ENCODE results near the gene MED28.
A peak's percentile ranks its signal among the peaks of the same experiment; 100 is the strongest.
"Not testable (repeated sequence)": the region's sequence is repeated elsewhere in the genome, so short reads cannot be mapped to it uniquely, and the experiment has no call there.

The MED28 gene

GRCh38 chr4:17614416-17615299 is at the start of gene MED28:
Gene MED28, plus strand, starts transcription at chr4:17614641. Its CDS starts 14 bp downstream, at chr4:17614655.
- DNase-seq = peak; percentile 82

GRCh38 chr4:17565846-17566245 is 48.6 kb upstream of the MED28 start:
- DNase-seq = no peak

GRCh38 chr4:17567271-17567670 is 47.2 kb upstream of the MED28 start:
- DNase-seq = no peak

GRCh38 chr4:17574206-17574605 is 40.2 kb upstream of the MED28 start:
- no peak for DNase-seq

- DNase-seq = not testable (repeated sequence)
These were observed 39.3 kb upstream of the MED28 start for GRCh38 chr4:17575177-17575576.

- DNase-seq = peak; percentile 73
These were observed 37.3 kb upstream of the MED28 start, which contains the start of gene LAP3 for GRCh38 chr4:17576932-17577664. Gene LAP3, plus strand, starts transcription at chr4:17577198. Its CDS starts 268 bp downstream, at chr4:17577466.

- no peak for DNase-seq
These were observed 36.6 kb upstream of the MED28 start for GRCh38 chr4:17577665-17578481.

- DNase-seq = no peak
These were observed 36.0 kb upstream of the MED28 start for GRCh38 chr4:17578482-17578891.

- no peak for DNase-seq
These were observed 33.5 kb upstream of the MED28 start for GRCh38 chr4:17580969-17581368.

- no peak for DNase-seq
These were observed 31.2 kb upstream of the MED28 start for GRCh38 chr4:17583276-17583675.

GRCh38 chr4:17583941-17584340 is 30.5 kb upstream of the MED28 start:
- DNase-seq = no peak

- DNase-seq = no peak
These were observed 29.8 kb upstream of the MED28 start for GRCh38 chr4:17584521-17585213.

GRCh38 chr4:17587094-17587822 is 27.2 kb upstream of the MED28 start:
- DNase-seq = no peak

GRCh38 chr4:17589355-17589754 is 25.1 kb upstream of the MED28 start:
- no peak for DNase-seq

- no peak for DNase-seq
These were observed 18.9 kb upstream of the MED28 start for GRCh38 chr4:17595471-17596005.

GRCh38 chr4:17597517-17597916 is 16.9 kb upstream of the MED28 start:
- DNase-seq = no peak

GRCh38 chr4:17599826-17600225 is 14.6 kb upstream of the MED28 start:
- DNase-seq = no peak

- no peak for DNase-seq
These were observed 9.2 kb upstream of the MED28 start for GRCh38 chr4:17605236-17605635.

GRCh38 chr4:17613761-17614415 is 553 bp upstream of the MED28 start:
- DNase-seq = no peak

GRCh38 chr4:17616283-17616682 is 1.8 kb downstream of the MED28 start:
- no peak for DNase-seq

GRCh38 chr4:17618926-17619325 is 4.5 kb downstream of the MED28 start:
- no peak for DNase-seq
